Testis (tissue), 3 donors: ENCODE results near the gene TTC23. TPM values are rescaled to one million over a fixed set of nuclear protein-coding genes. Genes with fewer than 3 reads are reported as not detected.

ENCODE experiments used
- DNase-seq: peaks from one replicate; pipeline ENCODE4 v3.0.0-alpha.2; 2019
- H3K27ac ChIP-seq, 2 donors: fragments of 200-600 bp; sonication (generic); one replicate each; pipeline ENCODE4 v1.5.1; 2019
- H3K27me3 ChIP-seq: fragments of 200-600 bp; sonication (generic); one replicate; pipeline ENCODE4 v1.5.1; 2019
- H3K36me3 ChIP-seq: fragments of 200-600 bp; sonication (generic); one replicate; pipeline ENCODE4 v1.5.1; 2017; ENCODE audit warnings: low read depth; ENCODE audit errors: missing control alignments
- H3K4me1 ChIP-seq: fragments of 200-600 bp; sonication (generic); one replicate; pipeline ENCODE4 v1.5.1; 2019
- H3K4me3 ChIP-seq, 2 donors: fragments of 200-600 bp; sonication (generic); one replicate each; pipeline ENCODE4 v1.5.1; 2017 to 2019
- H3K9me3 ChIP-seq: fragments of 200-600 bp; sonication (generic); one replicate; pipeline ENCODE4 v1.5.1; 2017
- POLR2A ChIP-seq: fragments of 450-650 bp; IDR thresholded peaks from one replicate; pipeline ENCODE4 v1.6.1; 2017; ENCODE audit warnings: antibody characterized with exemption, mild to moderate bottlenecking, moderate library complexity
- WGBS, 2 donors: methylation state at CpG; one replicate each; pipeline ENCODE4 v1.1.5; 2018; 5-methylcytosine and 5-hydroxymethylcytosine counted together
- intact Hi-C: fragments of 100-400 bp; cut with DNase I; formaldehyde crosslinking; loops from one replicate; pipeline ENCODE4 v1.15.1; 2023; ENCODE audit warnings: low total_unique reads
- polyA plus RNA-seq: library from polyadenylated mRNA; stranded (reverse); fragments of 350-450 nt; fragmentation: Illumina TruSeq; extraction: RNeasy Lipid Tissue Mini Kit (QIAGEN cat#74804); gene quantifications from one replicate; pipeline ENCODE4 v1.2.3, GENCODE V29; 2014; ENCODE audit warnings: low read depth, low replicate concordance; ENCODE audit not compliant: insufficient read depth
- total RNA-seq, 2 donors: library from RNA; depleted of rRNA; stranded (reverse); fragments of >200 nt; gene quantifications; one replicate each; pipeline ENCODE4 v1.2.3, GENCODE V29; 2016
- TF ChIP-seq, protein P1 (sequence below), 3 experiments: fragments of 450-650 bp in 2 of 3; fragments of 200-600 bp in 1 of 3; sonication (generic) in 1 of 3; IDR thresholded peaks; one replicate each; pipeline ENCODE4 v1.5.1; 2016 to 2019; ENCODE audit warnings: antibody characterized with exemption in 3 of 3, mild to moderate bottlenecking in 2 of 3, moderate library complexity in 1 of 3

Gene TTC23
- total and polyA plus RNA-seq, 3 donors from 2014 or later = 26.6 to 40.5 (median 37.2) TPM

DNA sequence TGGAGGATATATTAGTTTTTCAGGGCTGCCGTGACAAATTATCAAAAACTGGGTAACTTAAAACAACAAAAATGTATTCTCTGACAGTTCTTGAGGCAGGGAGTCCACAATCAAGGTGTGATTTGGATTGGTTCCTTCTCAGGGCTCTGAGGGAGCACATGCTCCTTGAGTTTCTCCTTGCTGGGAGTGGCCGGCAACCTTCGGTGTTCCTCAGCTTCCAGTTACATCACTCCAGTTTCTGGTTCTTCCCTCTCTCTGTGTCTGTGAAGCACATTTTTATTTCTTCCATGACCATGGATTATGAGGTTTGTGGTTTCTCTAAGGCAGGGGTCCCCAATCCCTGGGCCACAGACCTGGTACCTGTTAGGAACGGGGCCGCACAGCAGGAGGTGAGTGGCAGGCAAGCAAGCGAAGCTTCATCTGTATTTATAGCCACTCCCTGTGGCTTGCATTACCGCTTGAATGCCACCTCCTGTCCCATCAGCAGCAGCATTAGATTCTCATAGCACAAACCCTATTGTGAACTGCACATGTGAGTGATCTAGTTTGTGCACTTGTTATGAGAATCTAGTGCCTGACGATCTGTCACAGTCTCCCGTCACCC lies 26.2 kb upstream of the TTC23 start:
- 97 to 98% methylated on average over 8 to 9 of the region's 9 CpGs for WGBS, 2 donors
- no peak overlapping the region for H3K27ac ChIP-seq
- TF ChIP-seq POLR2A = no peak
- TF ChIP-seq, protein P1, sequence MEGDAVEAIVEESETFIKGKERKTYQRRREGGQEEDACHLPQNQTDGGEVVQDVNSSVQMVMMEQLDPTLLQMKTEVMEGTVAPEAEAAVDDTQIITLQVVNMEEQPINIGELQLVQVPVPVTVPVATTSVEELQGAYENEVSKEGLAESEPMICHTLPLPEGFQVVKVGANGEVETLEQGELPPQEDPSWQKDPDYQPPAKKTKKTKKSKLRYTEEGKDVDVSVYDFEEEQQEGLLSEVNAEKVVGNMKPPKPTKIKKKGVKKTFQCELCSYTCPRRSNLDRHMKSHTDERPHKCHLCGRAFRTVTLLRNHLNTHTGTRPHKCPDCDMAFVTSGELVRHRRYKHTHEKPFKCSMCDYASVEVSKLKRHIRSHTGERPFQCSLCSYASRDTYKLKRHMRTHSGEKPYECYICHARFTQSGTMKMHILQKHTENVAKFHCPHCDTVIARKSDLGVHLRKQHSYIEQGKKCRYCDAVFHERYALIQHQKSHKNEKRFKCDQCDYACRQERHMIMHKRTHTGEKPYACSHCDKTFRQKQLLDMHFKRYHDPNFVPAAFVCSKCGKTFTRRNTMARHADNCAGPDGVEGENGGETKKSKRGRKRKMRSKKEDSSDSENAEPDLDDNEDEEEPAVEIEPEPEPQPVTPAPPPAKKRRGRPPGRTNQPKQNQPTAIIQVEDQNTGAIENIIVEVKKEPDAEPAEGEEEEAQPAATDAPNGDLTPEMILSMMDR (IDR thresholded peaks at IDR 0.05) = no peak
- intact Hi-C loops = loop anchor here (10.0 kb wide), 1 partner anchor 459 kb away; the partner anchor contains the start of gene LYSMD4
- no peak overlapping the region for H3K4me3 ChIP-seq
- no peaks in the 10 kb centered on the region for H3K27me3 ChIP-seq
- H3K4me1 ChIP-seq = no peaks in the 10 kb centered on the region
- H3K9me3 ChIP-seq = no peaks in the 10 kb centered on the region
- DNase-seq = no peak
- no peaks in the 10 kb centered on the region for H3K36me3 ChIP-seq

DNA sequence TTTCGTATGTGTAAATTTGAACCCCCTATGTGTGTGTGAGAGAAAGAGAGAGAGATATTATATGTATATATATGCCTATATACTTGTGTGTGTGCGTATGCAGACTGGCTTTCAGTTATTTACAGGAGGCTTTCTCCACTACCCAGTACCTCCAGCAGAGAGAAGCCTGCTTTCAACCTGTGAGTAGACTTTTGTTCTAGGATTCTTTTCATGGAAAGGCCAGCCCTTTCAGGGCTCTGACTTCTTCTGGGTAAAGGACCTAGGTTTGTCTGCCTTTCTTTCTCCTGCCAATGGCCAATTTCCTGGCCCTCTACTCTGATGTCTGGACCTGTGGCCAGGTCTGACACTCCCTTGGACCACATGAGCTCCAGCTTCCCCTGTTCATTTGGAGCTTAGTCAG lies 25.7 kb upstream of the TTC23 start:
- TF ChIP-seq, protein P1 (IDR thresholded peaks at IDR 0.05) = no peak
- no peak for TF ChIP-seq POLR2A
- no peak for DNase-seq
- Histone ChIP-seq H3K36me3 (no peaks in the 10 kb centered on the region), H3K4me1 (no peaks in the 10 kb centered on the region), H3K4me3 (no peak overlapping the region), H3K27me3 (no peaks in the 10 kb centered on the region), H3K9me3 (no peaks in the 10 kb centered on the region), H3K27ac (no peak overlapping the region)
- WGBS, 2 donors = 92 to 93% methylated on average over 2 of the region's 2 CpGs
- intact Hi-C loops = loop anchor here (10.0 kb wide), 1 partner anchor 460 kb away; the partner anchor contains the start of gene LYSMD4

DNA sequence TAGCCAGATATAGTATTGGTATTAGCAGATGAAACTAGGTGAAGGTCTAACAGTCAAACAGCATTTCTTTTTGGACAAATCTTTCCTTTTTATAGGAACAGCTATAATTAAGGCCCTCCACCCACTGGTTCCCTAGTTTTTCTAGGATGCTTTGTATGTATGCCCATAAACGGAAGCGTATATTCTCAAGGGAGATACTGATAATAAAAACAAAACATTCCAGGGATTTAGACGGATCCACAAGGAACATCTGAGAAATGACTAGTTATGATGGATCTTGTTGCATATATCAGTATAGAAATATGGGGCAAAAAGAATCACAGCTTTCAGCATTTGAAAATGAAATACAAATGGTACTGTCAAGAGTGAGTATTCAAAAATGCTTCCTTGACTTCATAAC lies 24.4 kb upstream of the TTC23 start:
- Histone ChIP-seq H3K4me3 (no peak overlapping the region), H3K27ac (no peak overlapping the region), H3K4me1 (no peaks in the 10 kb centered on the region), H3K27me3 (no peaks in the 10 kb centered on the region), H3K9me3 (no peaks in the 10 kb centered on the region), H3K36me3 (no peaks in the 10 kb centered on the region)
- TF ChIP-seq POLR2A = no peak
- TF ChIP-seq, protein P1 (IDR thresholded peaks at IDR 0.05) = no peak
- 75 to 78% methylated on average over 3 of the region's 3 CpGs for WGBS, 2 donors
- intact Hi-C loops = loop anchor here (10.0 kb wide), 1 partner anchor 461 kb away; the partner anchor contains the start of gene LYSMD4
- no peak for DNase-seq

DNA sequence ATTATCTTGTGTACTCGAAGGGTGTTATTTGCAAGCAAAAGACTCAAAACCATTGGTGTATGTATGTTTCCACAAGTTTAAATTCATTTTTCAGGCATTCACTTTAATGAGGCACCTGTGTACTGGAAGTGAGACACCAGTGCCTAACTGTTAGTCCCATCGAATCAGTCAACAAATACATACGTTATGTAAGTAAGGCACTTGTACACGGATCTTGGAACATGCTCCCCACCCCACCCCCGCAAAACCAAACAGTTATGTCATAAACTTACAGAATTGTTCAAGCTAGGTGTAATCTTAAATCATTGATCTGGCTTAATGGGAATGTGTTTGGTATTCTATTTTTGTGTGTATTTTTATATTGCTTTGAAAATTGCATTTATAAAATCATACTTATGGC lies 19.1 kb upstream of the TTC23 start:
- no peak for DNase-seq
- Histone ChIP-seq H3K4me3 (no peak overlapping the region), H3K27me3 (no peaks in the 10 kb centered on the region), H3K4me1 (no peaks in the 10 kb centered on the region), H3K9me3 (no peaks in the 10 kb centered on the region), H3K27ac (no peak overlapping the region), H3K36me3 (no peaks in the 10 kb centered on the region)
- WGBS, 2 donors = 82 to 89% methylated on average over 5 of the region's 5 CpGs
- no peak for TF ChIP-seq POLR2A
- TF ChIP-seq, protein P1 (IDR thresholded peaks at IDR 0.05) = no peak
- intact Hi-C loops = no loop called here

DNA sequence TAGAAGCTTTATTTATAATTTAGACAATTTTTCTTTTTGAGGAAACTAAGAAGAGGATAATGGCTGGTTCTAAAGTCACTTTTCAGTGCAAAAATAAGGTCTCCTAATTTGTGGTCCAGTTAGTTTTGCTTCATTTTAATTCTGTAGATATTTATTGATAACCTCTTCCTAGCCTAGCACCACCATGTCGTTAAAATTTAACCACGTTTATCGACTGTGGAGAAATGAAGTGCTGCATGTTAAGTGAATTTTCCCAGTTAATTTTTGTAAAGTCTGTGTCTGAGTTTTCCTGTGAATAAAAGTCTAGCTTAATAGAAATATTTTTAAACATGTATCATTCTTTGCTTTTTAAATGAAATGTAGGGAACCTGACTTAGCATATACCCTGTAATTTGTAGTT lies 18.6 kb upstream of the TTC23 start:
- H3K9me3 ChIP-seq = no peaks in the 10 kb centered on the region
- H3K4me3 ChIP-seq = no peak overlapping the region
- DNase-seq = no peak
- intact Hi-C loops = no loop called here
- TF ChIP-seq, protein P1 (IDR thresholded peaks at IDR 0.05) = no peak
- TF ChIP-seq POLR2A = no peak
- no peak overlapping the region for H3K27ac ChIP-seq
- H3K4me1 ChIP-seq = no peaks in the 10 kb centered on the region
- H3K27me3 ChIP-seq = no peaks in the 10 kb centered on the region
- 88 to 95% methylated on average over 3 of the region's 3 CpGs for WGBS, 2 donors
- no peaks in the 10 kb centered on the region for H3K36me3 ChIP-seq
